OCI-LY7 (cell line): ENCODE data around the gene BICC1.

Experiments used
- EZH2phosphoT487 ChIP-seq: fragments of 200-600 bp; sonication (generic); IDR thresholded peaks from 2 replicates; pipeline ENCODE4 v1.6.1; 2018; ENCODE audit warnings: low read depth, borderline replicate concordance, mild to moderate bottlenecking, mixed run types, antibody characterized with exemption, low read length, moderate library complexity, mixed read lengths
- TF ChIP-seq, protein P1 (sequence below): fragments of 200-600 bp; sonication (generic); conservative IDR thresholded peaks from 2 replicates; pipeline ENCODE4 v1.5.1; 2014; ENCODE audit warnings: mild to moderate bottlenecking, antibody characterized with exemption, low read length, moderate library complexity, mixed read lengths

DNA sequence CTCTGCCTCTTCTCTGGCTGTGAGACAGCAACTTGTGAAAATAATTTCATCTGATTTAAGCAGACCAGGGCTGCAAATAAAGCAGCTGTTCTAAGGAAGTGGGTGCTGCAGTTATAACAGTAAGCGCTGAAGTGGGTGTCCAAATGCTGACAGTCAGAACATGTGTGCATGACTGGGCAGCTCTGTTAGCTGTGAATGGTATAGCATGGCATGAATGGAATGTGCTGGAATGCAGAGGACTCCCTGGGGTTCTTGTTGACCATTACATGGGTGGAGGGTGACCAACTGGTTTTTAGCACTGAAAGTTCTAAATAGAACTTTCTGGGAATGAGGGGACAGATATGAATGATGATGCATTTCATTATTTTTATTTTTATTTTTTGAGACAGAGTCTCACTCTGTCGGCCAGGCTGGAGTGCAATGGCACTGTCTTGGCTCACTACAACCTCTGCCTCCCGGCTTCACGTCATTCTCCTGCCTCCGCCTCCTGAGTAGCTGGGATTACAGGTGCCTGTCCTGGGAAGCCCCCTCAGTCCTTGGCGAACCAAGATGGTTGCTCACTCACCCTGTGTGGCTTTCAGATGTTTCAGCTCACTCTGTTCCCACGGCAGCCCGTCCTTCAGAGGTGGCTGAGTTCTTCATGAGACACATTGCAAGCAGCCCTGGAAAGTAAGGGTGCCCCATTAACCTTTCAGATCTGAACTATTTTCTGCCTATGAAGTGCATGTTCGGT, 344.0 kb downstream of the BICC1 start:
- TF ChIP-seq, protein P1, sequence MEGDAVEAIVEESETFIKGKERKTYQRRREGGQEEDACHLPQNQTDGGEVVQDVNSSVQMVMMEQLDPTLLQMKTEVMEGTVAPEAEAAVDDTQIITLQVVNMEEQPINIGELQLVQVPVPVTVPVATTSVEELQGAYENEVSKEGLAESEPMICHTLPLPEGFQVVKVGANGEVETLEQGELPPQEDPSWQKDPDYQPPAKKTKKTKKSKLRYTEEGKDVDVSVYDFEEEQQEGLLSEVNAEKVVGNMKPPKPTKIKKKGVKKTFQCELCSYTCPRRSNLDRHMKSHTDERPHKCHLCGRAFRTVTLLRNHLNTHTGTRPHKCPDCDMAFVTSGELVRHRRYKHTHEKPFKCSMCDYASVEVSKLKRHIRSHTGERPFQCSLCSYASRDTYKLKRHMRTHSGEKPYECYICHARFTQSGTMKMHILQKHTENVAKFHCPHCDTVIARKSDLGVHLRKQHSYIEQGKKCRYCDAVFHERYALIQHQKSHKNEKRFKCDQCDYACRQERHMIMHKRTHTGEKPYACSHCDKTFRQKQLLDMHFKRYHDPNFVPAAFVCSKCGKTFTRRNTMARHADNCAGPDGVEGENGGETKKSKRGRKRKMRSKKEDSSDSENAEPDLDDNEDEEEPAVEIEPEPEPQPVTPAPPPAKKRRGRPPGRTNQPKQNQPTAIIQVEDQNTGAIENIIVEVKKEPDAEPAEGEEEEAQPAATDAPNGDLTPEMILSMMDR, result no peak
- no peak for TF ChIP-seq EZH2phosphoT487
